Endothelial cell of umbilical vein (primary cell): ENCODE data around the gene VPS8.

Experiments
- EZH2 ChIP-seq: IDR thresholded peaks from 2 replicates; pipeline ENCODE4 v1.6.1; 2012; ENCODE audit warnings: borderline replicate concordance, low read depth, mild to moderate bottlenecking, moderate library complexity, low read length, inconsistent platforms; ENCODE audit not compliant: severe bottlenecking
- POLR2A ChIP-seq: IDR thresholded peaks from 2 replicates; pipeline ENCODE4 v1.6.1; 2012; ENCODE audit warnings: low read depth, mild to moderate bottlenecking, control low read depth, low read length
- TF ChIP-seq, protein P1 (sequence below), 2 donors: IDR thresholded peaks; 1 replicate in 1 of 2; 2 replicates in 1 of 2; pipeline ENCODE4 v1.5.1; 2011; ENCODE audit warnings: low read length in 2 of 2, mild to moderate bottlenecking in 2 of 2, moderate library complexity in 2 of 2, control low read depth in 1 of 2, inconsistent platforms in 1 of 2, low read depth in 1 of 2; ENCODE audit not compliant: insufficient read depth in 1 of 2; ENCODE audit errors: extremely low read depth in 1 of 2

DNA sequence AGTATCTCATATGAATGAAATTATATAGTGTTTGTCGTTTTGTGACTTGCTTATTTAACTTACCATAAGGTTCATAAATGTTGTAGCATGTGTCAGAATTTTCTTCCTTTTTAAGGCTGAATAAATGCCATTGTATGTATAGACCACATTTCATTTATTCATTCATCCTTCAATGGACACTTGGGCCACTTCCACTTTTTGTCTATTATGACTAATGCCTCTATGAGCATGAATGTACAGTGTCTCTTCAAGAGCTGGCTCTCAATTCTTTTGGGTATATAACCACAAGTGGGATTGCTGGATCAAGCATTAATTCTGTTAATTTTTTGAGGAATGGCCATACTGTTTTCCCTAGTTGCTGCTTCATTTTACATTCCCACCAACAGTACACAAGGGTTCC is 156.1 kb downstream of the VPS8 start:
- TF ChIP-seq, protein P1, sequence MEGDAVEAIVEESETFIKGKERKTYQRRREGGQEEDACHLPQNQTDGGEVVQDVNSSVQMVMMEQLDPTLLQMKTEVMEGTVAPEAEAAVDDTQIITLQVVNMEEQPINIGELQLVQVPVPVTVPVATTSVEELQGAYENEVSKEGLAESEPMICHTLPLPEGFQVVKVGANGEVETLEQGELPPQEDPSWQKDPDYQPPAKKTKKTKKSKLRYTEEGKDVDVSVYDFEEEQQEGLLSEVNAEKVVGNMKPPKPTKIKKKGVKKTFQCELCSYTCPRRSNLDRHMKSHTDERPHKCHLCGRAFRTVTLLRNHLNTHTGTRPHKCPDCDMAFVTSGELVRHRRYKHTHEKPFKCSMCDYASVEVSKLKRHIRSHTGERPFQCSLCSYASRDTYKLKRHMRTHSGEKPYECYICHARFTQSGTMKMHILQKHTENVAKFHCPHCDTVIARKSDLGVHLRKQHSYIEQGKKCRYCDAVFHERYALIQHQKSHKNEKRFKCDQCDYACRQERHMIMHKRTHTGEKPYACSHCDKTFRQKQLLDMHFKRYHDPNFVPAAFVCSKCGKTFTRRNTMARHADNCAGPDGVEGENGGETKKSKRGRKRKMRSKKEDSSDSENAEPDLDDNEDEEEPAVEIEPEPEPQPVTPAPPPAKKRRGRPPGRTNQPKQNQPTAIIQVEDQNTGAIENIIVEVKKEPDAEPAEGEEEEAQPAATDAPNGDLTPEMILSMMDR (IDR thresholded peaks at IDR 0.05; ENCODE audit: extremely low read depth in 1 of 2, insufficient read depth in 1 of 2, low read depth in 1 of 2, low read length in 2 of 2): no peak
- TF ChIP-seq POLR2A (no peak), EZH2 (no peak)
